Astrocyte of the spinal cord (primary cell): ENCODE measurements around the gene GSX2.

Experiments used
- DNase-seq: peaks from one replicate; pipeline ENCODE4 v3.0.0; 2011; ENCODE audit warnings: low read depth, low spot score
- H3K4me3 ChIP-seq: 2 replicates; pipeline ENCODE4 v1.5.1; 2011; ENCODE audit warnings: low read depth, mild to moderate bottlenecking, low read length, moderate library complexity
- CTCF ChIP-seq: IDR thresholded peaks from 2 replicates; pipeline ENCODE4 v1.5.1; 2012; ENCODE audit warnings: low read depth, mild to moderate bottlenecking, low read length, inconsistent platforms
- in situ Hi-C: cut with HindIII; loops from 2 replicates; pipeline ENCODE4 v1.10.0; 2017; ENCODE audit warnings: low sequenced_read_pairs

The GSX2 gene

GRCh38 chr4:54139332-54139731, 39.4 kb downstream of the GSX2 start:
- no peak for DNase-seq
- H3K4me3 ChIP-seq: no peak overlapping the region
- in situ Hi-C loops: no loop called here
- TF ChIP-seq CTCF: no peak

GRCh38 chr4:54140287-54140686, 40.3 kb downstream of the GSX2 start:
- no peak for DNase-seq
- no peak overlapping the region for H3K4me3 ChIP-seq
- no peak for TF ChIP-seq CTCF
- in situ Hi-C loops: no loop called here

GRCh38 chr4:54144199-54144598, 44.2 kb downstream of the GSX2 start:
- no peak for DNase-seq
- in situ Hi-C loops: no loop called here
- no peak for TF ChIP-seq CTCF
- no peak overlapping the region for H3K4me3 ChIP-seq

- no peak overlapping the region for H3K4me3 ChIP-seq
- in situ Hi-C loops: no loop called here
- DNase-seq: peak; percentile 42
- no peak for TF ChIP-seq CTCF
Observed at GRCh38 chr4:54144661-54145171, 44.8 kb downstream of the GSX2 start.

- no peak for TF ChIP-seq CTCF
- no peak overlapping the region for H3K4me3 ChIP-seq
- in situ Hi-C loops: no loop called here
- no peak for DNase-seq
Observed at GRCh38 chr4:54146139-54146538, 46.2 kb downstream of the GSX2 start.

- in situ Hi-C loops: no loop called here
- no peak for DNase-seq
- no peak overlapping the region for H3K4me3 ChIP-seq
- no peak for TF ChIP-seq CTCF
Observed at GRCh38 chr4:54149323-54149722, 49.4 kb downstream of the GSX2 start.
